CD14-positive monocyte (primary cell): ENCODE measurements around the gene LEPROT. TPM values are rescaled to one million over a fixed set of nuclear protein-coding genes. Genes with fewer than 3 reads are reported as not detected.

Source experiments
- DNase-seq, 3 donors: peaks; one replicate each; pipeline ENCODE4 v3.0.0-alpha.2; 2011 to 2022
- H2AFZ ChIP-seq: 2 replicates; pipeline ENCODE4 v1.6.0; 2012; ENCODE audit warnings: mild to moderate bottlenecking, low read depth, low read length, inconsistent platforms; ENCODE audit not compliant: insufficient read depth, poor library complexity, severe bottlenecking
- H3K27ac ChIP-seq, 2 donors: 1 replicate in 1 of 2; 2 replicates in 1 of 2; pipeline ENCODE4 v1.5.1; 2012 to 2013; ENCODE audit warnings: low read length in 2 of 2, control low read depth in 1 of 2, inconsistent platforms in 1 of 2, low read depth in 1 of 2, mild to moderate bottlenecking in 1 of 2
- H3K27me3 ChIP-seq, 2 donors: one replicate each; pipeline versions ENCODE4 v1.6.0 to v1.6.1; 2011 to 2013; ENCODE audit warnings: low read length in 2 of 2; ENCODE audit not compliant: control insufficient read depth in 2 of 2, insufficient read depth in 2 of 2
- H3K36me3 ChIP-seq, 2 donors: replicated peaks in 1 of 2; 1 replicate in 1 of 2; 2 replicates in 1 of 2; pipeline versions ENCODE4 v1.5.1 to v1.6.1; 2012 to 2013; ENCODE audit warnings: low read length in 2 of 2, control low read depth in 1 of 2, inconsistent platforms in 1 of 2, mild to moderate bottlenecking in 1 of 2; ENCODE audit not compliant: insufficient read depth in 2 of 2, control insufficient read depth in 1 of 2
- H3K4me1 ChIP-seq, 2 donors: 1 replicate in 1 of 2; 2 replicates in 1 of 2; pipeline versions ENCODE4 v1.5.1 to v1.6.1; 2012 to 2013; ENCODE audit warnings: low read length in 2 of 2, control low read depth in 1 of 2, inconsistent platforms in 1 of 2, mild to moderate bottlenecking in 1 of 2, moderate library complexity in 1 of 2; ENCODE audit not compliant: insufficient read depth in 2 of 2, control insufficient read depth in 1 of 2
- H3K4me2 ChIP-seq: replicated peaks from 2 replicates; pipeline ENCODE3; 2012; ENCODE audit warnings: low read length, moderate library complexity, mild to moderate bottlenecking; ENCODE audit not compliant: poor library complexity, severe bottlenecking; ENCODE audit errors: extremely low read depth
- H3K4me3 ChIP-seq, 3 experiments: fragments of 200-600 bp in 1 of 3; sonication (generic) in 1 of 3; replicated peaks in 1 of 3; 1 replicate in 2 of 3; 2 replicates in 1 of 3; pipeline ENCODE4 v1.5.1; 2011 to 2013; ENCODE audit warnings: low read length in 3 of 3, mild to moderate bottlenecking in 3 of 3, control low read depth in 2 of 3, low read depth in 2 of 3, inconsistent platforms in 1 of 3, moderate library complexity in 1 of 3
- H3K79me2 ChIP-seq: 2 replicates; pipeline ENCODE4 v1.6.0; 2012; ENCODE audit warnings: mild to moderate bottlenecking, control low read depth, inconsistent platforms, low read length, moderate library complexity; ENCODE audit not compliant: insufficient read depth
- H3K9ac ChIP-seq: 2 replicates; pipeline ENCODE4 v1.6.0; 2017; ENCODE audit warnings: low read length, mild to moderate bottlenecking; ENCODE audit not compliant: insufficient read depth, poor library complexity, severe bottlenecking
- H3K9me3 ChIP-seq, 2 donors: replicated peaks in 1 of 2; 1 replicate in 1 of 2; 2 replicates in 1 of 2; pipeline versions ENCODE4 v1.5.1 to v1.6.1; 2012 to 2013; ENCODE audit warnings: low read length in 2 of 2, control low read depth in 1 of 2; ENCODE audit not compliant: control insufficient read depth in 1 of 2, insufficient read depth in 1 of 2
- H4K20me1 ChIP-seq: 2 replicates; pipeline ENCODE4 v1.6.0; 2012; ENCODE audit warnings: mild to moderate bottlenecking, low read length, control low read depth, moderate library complexity; ENCODE audit not compliant: insufficient read depth
- H3K27ac Mint-ChIP-seq, 7 donors: one replicate each; pipeline ENCODE4 v1.8.0; 2020; ENCODE audit warnings: mild to moderate bottlenecking in 7 of 7, mixed read lengths in 7 of 7, moderate library complexity in 6 of 7, inconsistent platforms in 2 of 7
- H3K27me3 Mint-ChIP-seq, 3 donors: one replicate each; pipeline ENCODE4 v1.8.0; 2021 to 2022; ENCODE audit warnings: low read depth in 3 of 3, mild to moderate bottlenecking in 3 of 3, mixed read lengths in 3 of 3, moderate library complexity in 3 of 3, inconsistent platforms in 1 of 3
- H3K36me3 Mint-ChIP-seq, 2 donors: one replicate each; pipeline ENCODE4 v1.8.0; 2020; ENCODE audit warnings: mixed read lengths in 2 of 2, inconsistent platforms in 1 of 2, mild to moderate bottlenecking in 1 of 2
- H3K4me1 Mint-ChIP-seq: one replicate; pipeline ENCODE4 v1.8.0; 2020; ENCODE audit warnings: mild to moderate bottlenecking, mixed read lengths
- H3K4me3 Mint-ChIP-seq, 2 donors: one replicate each; pipeline ENCODE4 v1.8.0; 2020; ENCODE audit warnings: mild to moderate bottlenecking in 2 of 2, mixed read lengths in 2 of 2, moderate library complexity in 1 of 2
- H3K9me3 Mint-ChIP-seq, 7 donors: one replicate each; pipeline ENCODE4 v1.8.0; 2020 to 2022; ENCODE audit warnings: mixed read lengths in 7 of 7, mild to moderate bottlenecking in 6 of 7, moderate library complexity in 6 of 7, inconsistent platforms in 2 of 7
- WGBS: methylation state at CpG from one replicate; pipeline ENCODE4 v1.1.5; 2013; ENCODE audit warnings: missing lambda C conversion rate; ENCODE audit not compliant: insufficient coverage; 5-methylcytosine and 5-hydroxymethylcytosine counted together
- intact Hi-C, 2 donors: fragments of 100-400 bp; cut with micrococcal nuclease; formaldehyde crosslinking; loops; one replicate each; pipeline versions ENCODE4 v1.15.0 to v1.15.1; 2023
- polyA plus RNA-seq, 3 donors: library from polyadenylated mRNA; depleted of rRNA in 1 of 3; unstranded in 2 of 3; stranded (reverse) in 1 of 3; fragments of 300-500 nt in 2 of 3; fragments of >200 nt in 1 of 3; fragmentation: Illumina TruSeq in 2 of 3; gene quantifications; 1 replicate in 2 of 3; 2 replicates in 1 of 3; pipeline ENCODE4 v1.2.3, GENCODE V29; 2012 to 2021
- TF ChIP-seq, protein P1 (sequence below): fragments of 200-600 bp; IDR thresholded peaks from one replicate; pipeline ENCODE4 v1.8.0; 2022; ENCODE audit warnings: antibody characterized with exemption, mild to moderate bottlenecking

LEPROT gene
- polyA plus RNA-seq, 3 donors = 56.3 to 75.0 (median 74.7) TPM

DNA sequence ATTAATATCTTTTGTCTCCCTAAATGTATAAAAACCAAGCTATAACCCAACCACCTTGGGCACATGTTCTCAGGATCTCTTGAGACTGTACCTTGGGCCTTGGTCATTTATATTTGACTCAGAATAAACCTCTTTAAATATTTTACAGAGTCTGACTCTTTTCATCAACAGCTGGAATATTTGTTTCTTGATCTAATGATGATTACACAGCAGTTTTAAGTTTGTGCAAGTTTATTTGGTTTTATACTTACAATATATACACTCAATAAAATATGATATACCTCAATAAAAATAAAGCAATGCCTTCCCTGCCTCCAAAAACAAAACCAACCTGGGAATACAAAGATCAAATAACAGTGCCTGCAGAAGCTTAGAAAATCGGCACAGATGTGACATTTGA is 22.0 kb downstream of the LEPROT start:
- Histone ChIP-seq H3K9me3 (no peaks in the 10 kb centered on the region), H3K27ac (no peak overlapping the region), H3K36me3 (no peaks in the 10 kb centered on the region), H3K4me1 (no peaks in the 10 kb centered on the region), H3K4me3 (no peak overlapping the region), H4K20me1 (no peaks in the 10 kb centered on the region), H3K4me2 (no peak overlapping the region), H3K27me3 (no peaks in the 10 kb centered on the region), H3K9ac (no peak overlapping the region), H3K79me2 (no peaks in the 10 kb centered on the region), H2AFZ (no peak overlapping the region)
- no peak for DNase-seq
- Mint-ChIP-seq H3K36me3 (peaks cover 0 to 1% of the 10 kb centered on the region in 2 donors), H3K27me3 (peaks cover 0 to 2% (median 0%) of the 10 kb centered on the region in 3 donors), H3K4me1 (no peaks in the 10 kb centered on the region), H3K9me3 (peaks cover 0 to 3% (median 0%) of the 10 kb centered on the region in 7 donors), H3K4me3 (no peak overlapping the region), H3K27ac (peak overlapping the region in 1 of 7 donors; percentile 35)
- intact Hi-C loops = no loop called here
- TF ChIP-seq, protein P1, sequence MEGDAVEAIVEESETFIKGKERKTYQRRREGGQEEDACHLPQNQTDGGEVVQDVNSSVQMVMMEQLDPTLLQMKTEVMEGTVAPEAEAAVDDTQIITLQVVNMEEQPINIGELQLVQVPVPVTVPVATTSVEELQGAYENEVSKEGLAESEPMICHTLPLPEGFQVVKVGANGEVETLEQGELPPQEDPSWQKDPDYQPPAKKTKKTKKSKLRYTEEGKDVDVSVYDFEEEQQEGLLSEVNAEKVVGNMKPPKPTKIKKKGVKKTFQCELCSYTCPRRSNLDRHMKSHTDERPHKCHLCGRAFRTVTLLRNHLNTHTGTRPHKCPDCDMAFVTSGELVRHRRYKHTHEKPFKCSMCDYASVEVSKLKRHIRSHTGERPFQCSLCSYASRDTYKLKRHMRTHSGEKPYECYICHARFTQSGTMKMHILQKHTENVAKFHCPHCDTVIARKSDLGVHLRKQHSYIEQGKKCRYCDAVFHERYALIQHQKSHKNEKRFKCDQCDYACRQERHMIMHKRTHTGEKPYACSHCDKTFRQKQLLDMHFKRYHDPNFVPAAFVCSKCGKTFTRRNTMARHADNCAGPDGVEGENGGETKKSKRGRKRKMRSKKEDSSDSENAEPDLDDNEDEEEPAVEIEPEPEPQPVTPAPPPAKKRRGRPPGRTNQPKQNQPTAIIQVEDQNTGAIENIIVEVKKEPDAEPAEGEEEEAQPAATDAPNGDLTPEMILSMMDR = no peak
- 100% methylated on average over 1 of the region's 1 CpG for WGBS

DNA sequence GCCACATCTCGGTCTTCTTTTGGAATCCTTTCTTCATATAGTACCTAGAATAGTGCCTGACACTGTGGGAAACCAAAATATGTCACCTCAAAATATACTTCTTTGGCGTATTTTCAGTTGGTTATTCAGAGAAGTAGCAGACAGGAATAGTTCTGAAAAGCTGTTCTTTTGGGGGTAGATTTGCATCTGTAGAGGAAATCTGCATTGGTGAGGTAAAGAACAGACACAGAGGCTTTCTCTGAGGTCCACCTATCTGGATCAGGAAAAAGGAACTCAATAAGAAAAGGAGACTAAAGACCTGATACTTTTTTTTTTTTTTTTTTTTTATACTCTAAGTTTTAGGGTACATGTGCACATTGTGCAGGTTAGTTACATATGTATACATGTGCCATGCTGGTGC is 23.2 kb downstream of the LEPROT start:
- H3K36me3 Mint-ChIP-seq = no peaks in the 10 kb centered on the region

More for the DNA sequence above, 23.2 kb downstream of the LEPROT start:
- H3K36me3 ChIP-seq = no peaks in the 10 kb centered on the region
- TF ChIP-seq, protein P1 = no peak
- no peaks in the 10 kb centered on the region for H3K4me1 ChIP-seq
- no CpG with 5 or more reads among the region's 2 CpGs for WGBS
- H2AFZ ChIP-seq = no peak overlapping the region
- H3K9me3 Mint-ChIP-seq = peaks cover 0 to 3% (median 0%) of the 10 kb centered on the region in 7 donors
- H4K20me1 ChIP-seq = no peaks in the 10 kb centered on the region
- H3K27ac ChIP-seq = no peak overlapping the region
- H3K4me3 Mint-ChIP-seq = no peak overlapping the region
- H3K27me3 Mint-ChIP-seq = peaks cover 0 to 2% (median 0%) of the 10 kb centered on the region in 3 donors
- intact Hi-C loops = no loop called here
- DNase-seq = no peak
- H3K79me2 ChIP-seq = no peaks in the 10 kb centered on the region
- H3K4me3 ChIP-seq = no peak overlapping the region
- no peak overlapping the region for H3K9ac ChIP-seq
- no peaks in the 10 kb centered on the region for H3K9me3 ChIP-seq
- no peak overlapping the region for H3K27ac Mint-ChIP-seq
- no peak overlapping the region for H3K4me2 ChIP-seq
- H3K27me3 ChIP-seq = no peaks in the 10 kb centered on the region
- no peaks in the 10 kb centered on the region for H3K4me1 Mint-ChIP-seq
